HUES48 (cell line): ENCODE measurements around the gene NDUFAF8.

Source experiments
- H3K27ac ChIP-seq: one replicate; pipeline ENCODE4 v1.7.0; 2013; ENCODE audit warnings: low read depth, low read length, inconsistent platforms
- H3K27me3 ChIP-seq: 2 replicates; pipeline ENCODE4 v1.6.1; 2013; ENCODE audit warnings: mild to moderate bottlenecking, low read length; ENCODE audit not compliant: control insufficient read depth, insufficient read depth
- H3K36me3 ChIP-seq: 2 replicates; pipeline ENCODE4 v1.6.1; 2013; ENCODE audit warnings: low read length; ENCODE audit not compliant: control insufficient read depth, insufficient read depth
- H3K4me1 ChIP-seq: 2 replicates; pipeline ENCODE4 v1.6.1; 2013; ENCODE audit warnings: mild to moderate bottlenecking, low read length; ENCODE audit not compliant: control insufficient read depth, insufficient read depth
- H3K4me3 ChIP-seq: 2 replicates; pipeline ENCODE4 v1.5.1; 2013; ENCODE audit warnings: mild to moderate bottlenecking, low read depth, low read length
- H3K9ac ChIP-seq: 2 replicates; pipeline ENCODE4 v1.6.1; 2013; ENCODE audit warnings: mild to moderate bottlenecking, low read depth, low read length, moderate library complexity
- H3K9me3 ChIP-seq: 2 replicates; pipeline ENCODE4 v1.6.1; 2013; ENCODE audit warnings: low read length; ENCODE audit not compliant: control insufficient read depth, insufficient read depth

NDUFAF8 gene

GRCh38 chr17:81267390-81268067 is 28.4 kb downstream of the NDUFAF8 start:
- H3K27ac ChIP-seq, result no peak overlapping the region
- no peaks in the 10 kb centered on the region for H3K27me3 ChIP-seq
- no peak overlapping the region for H3K9ac ChIP-seq
- no peak overlapping the region for H3K4me3 ChIP-seq
- H3K36me3 ChIP-seq, result peaks cover 21% of the 10 kb centered on the region
- H3K9me3 ChIP-seq, result no peaks in the 10 kb centered on the region
- no peaks in the 10 kb centered on the region for H3K4me1 ChIP-seq

GRCh38 chr17:81270279-81270678 is 31.2 kb downstream of the NDUFAF8 start:
- Histone ChIP-seq H3K27ac (no peak overlapping the region), H3K9ac (no peak overlapping the region), H3K9me3 (no peaks in the 10 kb centered on the region), H3K36me3 (peaks cover 35% of the 10 kb centered on the region), H3K27me3 (no peaks in the 10 kb centered on the region), H3K4me1 (no peaks in the 10 kb centered on the region), H3K4me3 (no peak overlapping the region)

DNA sequence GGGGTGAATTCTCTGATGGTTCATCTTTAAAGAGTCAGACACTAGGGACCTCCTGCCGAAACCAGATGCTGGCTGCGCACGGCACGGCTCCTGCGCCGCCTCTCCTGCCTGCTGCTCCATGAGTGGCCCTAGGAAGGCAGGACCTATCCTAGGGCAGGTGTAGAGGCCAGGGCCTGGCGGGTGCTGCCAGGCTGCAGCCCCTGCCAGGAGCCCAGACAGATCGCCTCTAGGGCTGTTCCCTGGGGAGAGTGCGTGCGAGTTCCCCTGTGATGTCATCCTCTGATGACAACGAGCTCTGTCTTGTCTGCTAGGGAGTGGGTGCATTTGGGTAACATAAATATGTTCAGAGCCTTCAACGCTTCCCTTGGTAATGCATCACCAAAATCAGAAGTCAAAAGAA is 32.1 kb downstream of the NDUFAF8 start:
- H3K27ac ChIP-seq, result no peak overlapping the region
- H3K27me3 ChIP-seq, result no peaks in the 10 kb centered on the region
- no peaks in the 10 kb centered on the region for H3K9me3 ChIP-seq
- no peak overlapping the region for H3K4me3 ChIP-seq
- H3K9ac ChIP-seq, result no peak overlapping the region
- H3K4me1 ChIP-seq, result no peaks in the 10 kb centered on the region
- H3K36me3 ChIP-seq, result peaks cover 41% of the 10 kb centered on the region

GRCh38 chr17:81272616-81273015 is 33.5 kb downstream of the NDUFAF8 start:
- no peak overlapping the region for H3K9ac ChIP-seq
- H3K4me3 ChIP-seq, result no peak overlapping the region
- no peaks in the 10 kb centered on the region for H3K27me3 ChIP-seq
- peaks cover 45% of the 10 kb centered on the region for H3K36me3 ChIP-seq
- H3K4me1 ChIP-seq, result no peaks in the 10 kb centered on the region
- H3K27ac ChIP-seq, result no peak overlapping the region
- no peaks in the 10 kb centered on the region for H3K9me3 ChIP-seq

GRCh38 chr17:81273698-81274470 is 34.8 kb downstream of the NDUFAF8 start:
- no peak overlapping the region for H3K4me3 ChIP-seq
- no peaks in the 10 kb centered on the region for H3K27me3 ChIP-seq
- H3K9me3 ChIP-seq, result no peaks in the 10 kb centered on the region
- no peaks in the 10 kb centered on the region for H3K4me1 ChIP-seq
- no peak overlapping the region for H3K27ac ChIP-seq
- no peak overlapping the region for H3K9ac ChIP-seq
- H3K36me3 ChIP-seq, result peaks cover 41% of the 10 kb centered on the region

DNA sequence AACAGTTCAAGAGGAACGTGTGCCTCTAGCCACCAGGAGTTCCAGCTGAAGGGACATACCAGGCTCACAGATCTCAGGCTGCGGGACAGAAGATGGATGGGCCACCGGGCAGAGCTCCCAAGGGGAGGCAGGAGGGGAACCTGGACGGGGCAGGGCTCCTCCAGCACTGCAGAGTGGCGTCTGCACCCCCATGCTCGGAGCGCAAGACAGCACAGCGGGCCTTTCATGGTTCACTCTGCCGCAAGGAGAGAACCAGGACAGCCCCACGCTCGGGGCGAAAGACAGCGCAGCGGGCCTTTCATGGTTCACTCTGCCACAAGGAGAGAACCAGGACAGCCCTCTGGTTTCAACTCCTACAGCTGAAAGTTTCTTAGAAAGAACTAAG is 35.3 kb downstream of the NDUFAF8 start:
- Histone ChIP-seq H3K9me3 (no peaks in the 10 kb centered on the region), H3K4me1 (no peaks in the 10 kb centered on the region), H3K4me3 (no peak overlapping the region), H3K27ac (no peak overlapping the region), H3K36me3 (peaks cover 40% of the 10 kb centered on the region), H3K9ac (no peak overlapping the region), H3K27me3 (no peaks in the 10 kb centered on the region)

- H3K36me3 ChIP-seq, result peaks cover 43% of the 10 kb centered on the region
Measured at GRCh38 chr17:81276781-81277180, 37.7 kb downstream of the NDUFAF8 start.

DNA sequence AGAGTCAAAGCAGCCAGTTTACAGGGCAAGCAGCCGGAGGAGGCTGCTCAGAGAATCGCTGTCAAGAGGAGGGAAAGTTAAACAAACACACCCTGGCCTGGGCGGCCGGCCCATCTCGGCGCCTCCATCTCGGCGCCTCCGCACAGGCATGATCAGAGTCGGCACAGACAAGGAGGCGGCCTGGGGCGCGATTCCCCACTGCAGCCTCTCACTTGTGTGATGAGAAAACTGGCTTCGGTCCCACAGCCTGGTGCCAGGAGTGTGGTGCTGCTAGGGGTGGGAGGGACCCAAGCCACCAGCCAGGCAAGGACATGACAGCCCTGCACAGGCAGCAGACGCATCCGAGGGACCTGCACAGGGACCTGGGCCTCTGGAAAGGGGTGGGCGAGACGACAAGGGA is 38.3 kb downstream of the NDUFAF8 start:
- Histone ChIP-seq H3K9me3 (no peaks in the 10 kb centered on the region), H3K9ac (no peak overlapping the region), H3K4me1 (no peaks in the 10 kb centered on the region), H3K27me3 (no peaks in the 10 kb centered on the region), H3K36me3 (peaks cover 40% of the 10 kb centered on the region), H3K27ac (no peak overlapping the region), H3K4me3 (no peak overlapping the region)

More at GRCh38 chr17:81276781-81277180, 37.7 kb downstream of the NDUFAF8 start:
- Histone ChIP-seq H3K9me3 (no peaks in the 10 kb centered on the region), H3K9ac (no peak overlapping the region), H3K27me3 (no peaks in the 10 kb centered on the region), H3K4me1 (no peaks in the 10 kb centered on the region), H3K27ac (no peak overlapping the region), H3K4me3 (no peak overlapping the region)

- Histone ChIP-seq H3K4me3 (no peak overlapping the region), H3K36me3 (peaks cover 35% of the 10 kb centered on the region)
Measured at GRCh38 chr17:81277946-81278693, 39.0 kb downstream of the NDUFAF8 start.

GRCh38 chr17:81278831-81279230 is 39.7 kb downstream of the NDUFAF8 start:
- Histone ChIP-seq H3K9ac (no peak overlapping the region), H3K4me1 (no peaks in the 10 kb centered on the region), H3K27me3 (no peaks in the 10 kb centered on the region), H3K27ac (no peak overlapping the region), H3K36me3 (peaks cover 33% of the 10 kb centered on the region), H3K9me3 (no peaks in the 10 kb centered on the region), H3K4me3 (no peak overlapping the region)

More at GRCh38 chr17:81277946-81278693, 39.0 kb downstream of the NDUFAF8 start:
- Histone ChIP-seq H3K9ac (no peak overlapping the region), H3K27me3 (no peaks in the 10 kb centered on the region), H3K9me3 (no peaks in the 10 kb centered on the region), H3K27ac (no peak overlapping the region), H3K4me1 (no peaks in the 10 kb centered on the region)
